Astrocyte (in vitro differentiated cells and primary cell): ENCODE results near the gene MDM2. TPM values are rescaled to one million over a fixed set of nuclear protein-coding genes. Genes with fewer than 3 reads are reported as not detected.

Experiments
- DNase-seq: peaks from one replicate; pipeline ENCODE4 v3.0.0-alpha.2; 2010; ENCODE audit warnings: low read depth
- FAIRE-seq: peaks from 2 replicates; lab custom pipeline; 2011; peaks lifted over from hg19 to GRCh38; lab: Jason Lieb, UNC
- H2AFZ ChIP-seq: 2 replicates; pipeline ENCODE4 v1.6.0; 2012; ENCODE audit warnings: low read depth, low read length, inconsistent platforms
- H3K27ac ChIP-seq: 2 replicates; pipeline ENCODE4 v1.5.1; 2011; ENCODE audit warnings: low read depth, low read length, inconsistent platforms
- H3K27me3 ChIP-seq: 2 replicates; pipeline ENCODE4 v1.6.0; 2011; ENCODE audit warnings: low read length, inconsistent platforms; ENCODE audit not compliant: insufficient read depth
- H3K36me3 ChIP-seq: 2 replicates; pipeline ENCODE4 v1.5.1; 2011; ENCODE audit warnings: low read length, inconsistent platforms; ENCODE audit not compliant: insufficient read depth
- H3K4me1 ChIP-seq: 2 replicates; pipeline ENCODE4 v1.5.1; 2011; ENCODE audit warnings: low read length, inconsistent platforms; ENCODE audit not compliant: insufficient read depth
- H3K4me2 ChIP-seq: 2 replicates; pipeline ENCODE4 v1.6.0; 2012; ENCODE audit warnings: low read length, inconsistent platforms
- H3K4me3 ChIP-seq: 2 replicates; pipeline ENCODE4 v1.5.1; 2011; ENCODE audit warnings: low read depth, mild to moderate bottlenecking, low read length, inconsistent platforms; ENCODE audit not compliant: insufficient read depth
- H3K79me2 ChIP-seq: 2 replicates; pipeline ENCODE4 v1.6.0; 2012; ENCODE audit warnings: mild to moderate bottlenecking, low read length, inconsistent platforms; ENCODE audit not compliant: insufficient read depth
- H3K9ac ChIP-seq: 2 replicates; pipeline ENCODE4 v1.6.0; 2012; ENCODE audit warnings: mild to moderate bottlenecking, low read length, inconsistent platforms
- H3K9me3 ChIP-seq: 2 replicates; pipeline ENCODE4 v1.5.1; 2012; ENCODE audit warnings: low read depth, mild to moderate bottlenecking, low read length, inconsistent platforms; ENCODE audit not compliant: insufficient read depth
- H4K20me1 ChIP-seq: 2 replicates; pipeline ENCODE4 v1.6.0; 2012; ENCODE audit warnings: low read length, inconsistent platforms; ENCODE audit not compliant: insufficient read depth
- H3K27ac Mint-ChIP-seq: one replicate; pipeline ENCODE4 v1.8.0; 2021; ENCODE audit warnings: mild to moderate bottlenecking, mixed read lengths; ENCODE audit not compliant: unreplicated experiment
- H3K27me3 Mint-ChIP-seq: one replicate; pipeline ENCODE4 v1.8.0; 2021; ENCODE audit warnings: low read depth, mixed read lengths; ENCODE audit not compliant: unreplicated experiment
- H3K36me3 Mint-ChIP-seq: one replicate; pipeline ENCODE4 v1.8.0; 2021; ENCODE audit warnings: low read depth, mixed read lengths; ENCODE audit not compliant: unreplicated experiment
- H3K4me1 Mint-ChIP-seq: one replicate; pipeline ENCODE4 v1.8.0; 2021; ENCODE audit warnings: low read depth, mixed read lengths; ENCODE audit not compliant: unreplicated experiment
- H3K4me3 Mint-ChIP-seq: one replicate; pipeline ENCODE4 v1.8.0; 2021; ENCODE audit warnings: mild to moderate bottlenecking, moderate library complexity, mixed read lengths; ENCODE audit not compliant: unreplicated experiment
- H3K9me3 Mint-ChIP-seq: one replicate; pipeline ENCODE4 v1.8.0; 2021; ENCODE audit warnings: mild to moderate bottlenecking, mixed read lengths; ENCODE audit not compliant: unreplicated experiment
- EZH2 ChIP-seq: IDR thresholded peaks from 2 replicates; pipeline ENCODE4 v1.6.1; 2012; ENCODE audit warnings: mild to moderate bottlenecking, low read length, inconsistent platforms; ENCODE audit not compliant: insufficient read depth
- total RNA-seq: library from RNA; stranded (reverse); gene quantifications from 2 replicates; pipeline ENCODE4 v1.2.1, GENCODE V29; 2021
- TF ChIP-seq, protein P1 (sequence below): IDR thresholded peaks from 2 replicates; pipeline ENCODE4 v1.5.1; 2011; ENCODE audit warnings: low read depth, mild to moderate bottlenecking, inconsistent platforms, low read length, moderate library complexity; ENCODE audit not compliant: insufficient read depth

The MDM2 gene
- total RNA-seq, 1 donor from 2014 or later = 828 TPM

DNA sequence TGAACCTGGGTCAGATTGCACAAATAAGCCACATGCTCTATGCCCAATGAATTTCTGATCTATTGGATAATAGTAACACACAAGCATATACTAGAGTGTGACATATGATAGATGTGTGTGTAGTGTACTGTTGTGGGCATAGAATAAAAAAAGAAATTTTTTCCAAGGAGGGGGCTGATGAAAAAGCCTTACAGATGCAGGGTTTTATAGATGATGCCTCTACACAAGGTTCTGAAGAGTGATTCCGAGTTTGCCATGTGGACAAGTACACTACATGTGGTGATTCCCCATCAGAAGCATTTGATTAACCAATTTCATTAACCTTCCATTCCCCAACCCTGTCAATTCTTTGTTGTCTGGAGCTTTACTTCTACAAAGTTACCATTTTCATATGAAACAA, 79.7 kb downstream of the MDM2 start:
- FAIRE-seq (no peak), DNase-seq (no peak)
- Mint-ChIP-seq H3K27ac (no peak overlapping the region), H3K36me3 (peaks cover 2% of the 10 kb centered on the region), H3K4me3 (no peak overlapping the region), H3K4me1 (no peaks in the 10 kb centered on the region), H3K9me3 (no peaks in the 10 kb centered on the region), H3K27me3 (no peaks in the 10 kb centered on the region)
- no peaks in the 10 kb centered on the region for H3K36me3 ChIP-seq
- TF ChIP-seq, protein P1, sequence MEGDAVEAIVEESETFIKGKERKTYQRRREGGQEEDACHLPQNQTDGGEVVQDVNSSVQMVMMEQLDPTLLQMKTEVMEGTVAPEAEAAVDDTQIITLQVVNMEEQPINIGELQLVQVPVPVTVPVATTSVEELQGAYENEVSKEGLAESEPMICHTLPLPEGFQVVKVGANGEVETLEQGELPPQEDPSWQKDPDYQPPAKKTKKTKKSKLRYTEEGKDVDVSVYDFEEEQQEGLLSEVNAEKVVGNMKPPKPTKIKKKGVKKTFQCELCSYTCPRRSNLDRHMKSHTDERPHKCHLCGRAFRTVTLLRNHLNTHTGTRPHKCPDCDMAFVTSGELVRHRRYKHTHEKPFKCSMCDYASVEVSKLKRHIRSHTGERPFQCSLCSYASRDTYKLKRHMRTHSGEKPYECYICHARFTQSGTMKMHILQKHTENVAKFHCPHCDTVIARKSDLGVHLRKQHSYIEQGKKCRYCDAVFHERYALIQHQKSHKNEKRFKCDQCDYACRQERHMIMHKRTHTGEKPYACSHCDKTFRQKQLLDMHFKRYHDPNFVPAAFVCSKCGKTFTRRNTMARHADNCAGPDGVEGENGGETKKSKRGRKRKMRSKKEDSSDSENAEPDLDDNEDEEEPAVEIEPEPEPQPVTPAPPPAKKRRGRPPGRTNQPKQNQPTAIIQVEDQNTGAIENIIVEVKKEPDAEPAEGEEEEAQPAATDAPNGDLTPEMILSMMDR = no peak
- no peak for TF ChIP-seq EZH2
- no peaks in the 10 kb centered on the region for H4K20me1 ChIP-seq
- H3K9ac ChIP-seq = no peak overlapping the region
- H3K4me3 ChIP-seq = no peak overlapping the region
- no peak overlapping the region for H2AFZ ChIP-seq
- H3K27me3 ChIP-seq = no peaks in the 10 kb centered on the region
- H3K4me2 ChIP-seq = no peak overlapping the region
- H3K9me3 ChIP-seq = no peaks in the 10 kb centered on the region
- no peaks in the 10 kb centered on the region for H3K79me2 ChIP-seq
- no peak overlapping the region for H3K27ac ChIP-seq
- peaks cover 4% of the 10 kb centered on the region for H3K4me1 ChIP-seq

DNA sequence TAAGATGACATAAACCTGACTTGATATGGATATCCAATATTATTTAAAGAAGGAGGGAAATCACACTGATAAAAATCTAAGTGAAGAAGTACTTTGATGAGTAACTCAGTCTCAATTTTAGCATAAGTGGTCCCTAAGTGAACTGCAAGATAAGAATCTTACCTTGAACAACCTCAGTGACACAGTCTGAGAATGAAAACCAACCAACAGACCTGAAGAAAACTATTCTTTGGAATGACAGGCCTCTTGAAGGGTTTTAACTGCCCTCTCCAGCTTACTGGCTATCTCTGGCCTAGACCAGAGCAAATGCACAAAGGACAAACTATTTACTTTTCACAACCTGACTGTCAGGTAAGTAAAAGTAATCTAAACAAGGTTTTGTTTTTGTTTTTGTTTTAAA, 80.3 kb downstream of the MDM2 start:
- H4K20me1 ChIP-seq = no peaks in the 10 kb centered on the region
- H3K36me3 ChIP-seq = no peaks in the 10 kb centered on the region
- no peak overlapping the region for H3K27ac ChIP-seq
- no peaks in the 10 kb centered on the region for H3K27me3 ChIP-seq
- H3K9me3 ChIP-seq = no peaks in the 10 kb centered on the region
- peaks cover 2% of the 10 kb centered on the region for H3K36me3 Mint-ChIP-seq
- H3K9me3 Mint-ChIP-seq = no peaks in the 10 kb centered on the region
- H3K79me2 ChIP-seq = no peaks in the 10 kb centered on the region
- no peak overlapping the region for H3K4me2 ChIP-seq
- H3K4me1 ChIP-seq = peaks cover 4% of the 10 kb centered on the region
- no peak overlapping the region for H3K9ac ChIP-seq
- TF ChIP-seq EZH2 = no peak
- TF ChIP-seq, protein P1 = no peak
- H3K27me3 Mint-ChIP-seq = no peaks in the 10 kb centered on the region
- no peak overlapping the region for H3K4me3 ChIP-seq
- H3K4me3 Mint-ChIP-seq = no peak overlapping the region
- H3K4me1 Mint-ChIP-seq = no peaks in the 10 kb centered on the region
- H2AFZ ChIP-seq = no peak overlapping the region
- H3K27ac Mint-ChIP-seq = no peak overlapping the region
- FAIRE-seq (no peak), DNase-seq (no peak)

DNA sequence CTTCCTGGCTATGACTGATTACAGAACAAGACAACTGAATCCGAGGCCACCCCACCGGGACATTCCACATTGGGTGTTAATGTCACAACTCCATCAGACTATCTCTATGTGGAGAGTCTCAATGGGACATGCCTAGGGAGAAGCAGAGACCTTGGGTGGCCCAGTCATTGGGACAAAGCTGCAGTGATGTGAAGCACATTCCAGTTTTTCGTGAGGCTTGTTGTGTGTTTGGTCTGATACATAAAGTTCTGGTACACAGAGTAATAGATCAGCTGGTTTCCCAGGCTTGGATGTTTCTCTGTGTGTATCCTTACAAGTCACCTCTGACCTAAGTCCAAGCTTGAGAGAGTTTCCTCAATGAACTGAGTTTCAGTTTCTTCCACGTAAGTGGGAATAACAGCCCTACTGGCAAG, 82.7 kb downstream of the MDM2 start:
- Mint-ChIP-seq H3K9me3 (no peaks in the 10 kb centered on the region), H3K27ac (no peak overlapping the region), H3K4me3 (no peak overlapping the region), H3K36me3 (peaks cover 2% of the 10 kb centered on the region), H3K4me1 (no peaks in the 10 kb centered on the region), H3K27me3 (no peaks in the 10 kb centered on the region)
- FAIRE-seq = no peak
- Histone ChIP-seq H3K36me3 (no peaks in the 10 kb centered on the region), H3K4me2 (no peak overlapping the region), H3K4me3 (no peak overlapping the region), H3K27me3 (no peaks in the 10 kb centered on the region), H3K9ac (no peak overlapping the region), H2AFZ (no peak overlapping the region), H4K20me1 (no peaks in the 10 kb centered on the region), H3K27ac (no peak overlapping the region), H3K9me3 (no peaks in the 10 kb centered on the region), H3K4me1 (peaks cover 1% of the 10 kb centered on the region), H3K79me2 (no peaks in the 10 kb centered on the region)
- no peak for TF ChIP-seq EZH2
- TF ChIP-seq, protein P1 = no peak
- no peak for DNase-seq
